BE2C (cell line): ENCODE results near the gene ANKRD52.

ENCODE experiments used
- DNase-seq: peaks from one replicate; pipeline ENCODE4 v3.0.0-alpha.2; 2020
- H3K27me3 ChIP-seq: fragments of 250-450 bp; sonication (Bioruptor Pico); 2 replicates; pipeline ENCODE4 v1.5.1; 2020; ENCODE audit warnings: mild to moderate bottlenecking
- H3K36me3 ChIP-seq: fragments of 250-450 bp; sonication (Bioruptor Pico); 2 replicates; pipeline ENCODE4 v1.5.1; 2020; ENCODE audit warnings: mild to moderate bottlenecking
- H3K4me1 ChIP-seq: fragments of 250-450 bp; sonication (Bioruptor Pico); 2 replicates; pipeline ENCODE4 v1.5.1; 2020
- H3K4me3 ChIP-seq: 2 replicates; pipeline ENCODE4 v1.5.1; 2011; ENCODE audit warnings: low read depth, low read length
- H3K9me3 ChIP-seq: fragments of 250-450 bp; sonication (Bioruptor Pico); 2 replicates; pipeline ENCODE4 v1.5.1; 2020
- TF ChIP-seq, protein P1 (sequence below): IDR thresholded peaks from 2 replicates; pipeline ENCODE4 v1.5.1; 2012; ENCODE audit warnings: mild to moderate bottlenecking, low read depth, low read length

ANKRD52 gene

DNA sequence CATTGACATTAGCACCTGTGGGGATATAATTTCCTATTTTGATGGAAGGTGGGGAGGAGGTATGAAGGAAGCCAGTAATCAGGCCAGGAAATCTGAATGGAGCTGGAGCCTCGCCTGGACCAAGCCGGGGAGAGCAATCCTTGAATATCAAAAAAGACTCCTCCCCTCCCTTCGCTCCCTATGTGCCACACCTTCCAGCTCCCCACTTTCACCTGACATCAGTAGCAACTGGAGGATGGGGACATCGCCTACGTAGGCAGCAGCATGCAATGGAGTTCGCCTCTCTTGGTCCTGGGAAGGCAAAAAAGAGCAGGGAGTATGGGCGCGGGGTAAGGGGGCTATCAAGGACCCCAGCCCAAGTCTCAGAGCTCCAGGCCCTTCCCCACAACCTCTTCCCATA is 1.1 kb downstream of the ANKRD52 start:
- Histone ChIP-seq H3K4me3 (peak overlapping the region; percentile 77), H3K4me1 (peaks cover 11% of the 10 kb centered on the region), H3K27me3 (no peaks in the 10 kb centered on the region), H3K36me3 (peaks cover 39% of the 10 kb centered on the region), H3K9me3 (no peaks in the 10 kb centered on the region)
- TF ChIP-seq, protein P1, sequence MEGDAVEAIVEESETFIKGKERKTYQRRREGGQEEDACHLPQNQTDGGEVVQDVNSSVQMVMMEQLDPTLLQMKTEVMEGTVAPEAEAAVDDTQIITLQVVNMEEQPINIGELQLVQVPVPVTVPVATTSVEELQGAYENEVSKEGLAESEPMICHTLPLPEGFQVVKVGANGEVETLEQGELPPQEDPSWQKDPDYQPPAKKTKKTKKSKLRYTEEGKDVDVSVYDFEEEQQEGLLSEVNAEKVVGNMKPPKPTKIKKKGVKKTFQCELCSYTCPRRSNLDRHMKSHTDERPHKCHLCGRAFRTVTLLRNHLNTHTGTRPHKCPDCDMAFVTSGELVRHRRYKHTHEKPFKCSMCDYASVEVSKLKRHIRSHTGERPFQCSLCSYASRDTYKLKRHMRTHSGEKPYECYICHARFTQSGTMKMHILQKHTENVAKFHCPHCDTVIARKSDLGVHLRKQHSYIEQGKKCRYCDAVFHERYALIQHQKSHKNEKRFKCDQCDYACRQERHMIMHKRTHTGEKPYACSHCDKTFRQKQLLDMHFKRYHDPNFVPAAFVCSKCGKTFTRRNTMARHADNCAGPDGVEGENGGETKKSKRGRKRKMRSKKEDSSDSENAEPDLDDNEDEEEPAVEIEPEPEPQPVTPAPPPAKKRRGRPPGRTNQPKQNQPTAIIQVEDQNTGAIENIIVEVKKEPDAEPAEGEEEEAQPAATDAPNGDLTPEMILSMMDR = no peak
- DNase-seq = no peak

DNA sequence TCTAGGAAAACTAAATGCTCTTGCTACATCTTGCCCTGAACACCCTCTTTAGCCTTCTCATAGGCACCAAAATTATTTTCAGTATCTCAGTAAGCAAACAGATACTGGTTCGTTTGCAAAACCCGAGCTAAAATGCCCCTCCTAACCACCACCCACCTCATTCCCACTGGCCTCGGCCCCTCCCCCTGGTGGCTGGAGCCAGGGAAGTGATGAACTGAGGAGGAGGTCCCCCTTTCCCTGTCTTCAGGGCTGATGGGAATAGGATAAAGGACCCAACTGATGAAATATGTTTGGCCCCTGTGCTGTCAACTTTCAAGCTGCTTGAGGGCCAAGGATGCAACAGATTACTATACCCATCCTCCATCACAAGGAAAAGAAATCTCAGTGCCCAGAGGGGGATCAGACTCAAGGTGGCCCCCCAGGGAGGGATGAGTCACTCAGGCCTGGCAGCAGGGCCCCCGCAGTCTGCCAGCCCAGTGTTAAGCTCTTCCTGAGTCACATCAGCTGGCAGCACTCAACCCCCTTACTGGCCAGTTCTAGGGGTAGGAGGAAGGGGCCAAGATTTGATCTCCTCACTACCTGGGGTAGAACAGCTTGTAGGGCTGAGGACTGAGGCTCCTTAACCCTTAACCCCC is 1.7 kb downstream of the ANKRD52 start:
- DNase-seq = no peak
- H3K4me3 ChIP-seq = no peak overlapping the region
- no peaks in the 10 kb centered on the region for H3K27me3 ChIP-seq
- H3K9me3 ChIP-seq = no peaks in the 10 kb centered on the region
- H3K36me3 ChIP-seq = peaks cover 43% of the 10 kb centered on the region
- H3K4me1 ChIP-seq = peaks cover 11% of the 10 kb centered on the region
- TF ChIP-seq, protein P1 = peak; percentile 10; the same call in 1 of the 2 replicates

DNA sequence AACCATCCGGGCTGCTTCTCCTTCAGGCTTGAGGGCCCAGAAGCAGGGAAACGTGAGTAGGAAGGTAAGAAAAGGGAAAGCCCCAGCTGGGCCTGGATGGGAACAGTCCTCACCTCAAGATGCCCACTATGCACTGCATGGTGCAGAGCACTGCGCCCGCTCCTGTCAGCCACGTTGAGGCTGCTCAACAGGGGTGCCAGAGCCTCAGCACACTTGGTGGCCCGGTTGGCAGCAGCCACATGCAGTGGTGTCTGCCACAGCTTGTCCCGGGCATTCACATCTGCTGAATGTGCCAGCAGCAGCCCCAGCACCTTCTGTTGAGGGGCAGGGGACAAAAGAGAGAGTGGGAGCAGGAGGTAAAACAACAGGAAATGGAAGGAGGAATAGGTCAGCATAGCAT is 2.5 kb downstream of the ANKRD52 start:
- no peak for DNase-seq
- peaks cover 49% of the 10 kb centered on the region for H3K36me3 ChIP-seq
- no peaks in the 10 kb centered on the region for H3K9me3 ChIP-seq
- TF ChIP-seq, protein P1 = no peak
- H3K4me1 ChIP-seq = peaks cover 11% of the 10 kb centered on the region
- H3K4me3 ChIP-seq = no peak overlapping the region
- no peaks in the 10 kb centered on the region for H3K27me3 ChIP-seq

DNA sequence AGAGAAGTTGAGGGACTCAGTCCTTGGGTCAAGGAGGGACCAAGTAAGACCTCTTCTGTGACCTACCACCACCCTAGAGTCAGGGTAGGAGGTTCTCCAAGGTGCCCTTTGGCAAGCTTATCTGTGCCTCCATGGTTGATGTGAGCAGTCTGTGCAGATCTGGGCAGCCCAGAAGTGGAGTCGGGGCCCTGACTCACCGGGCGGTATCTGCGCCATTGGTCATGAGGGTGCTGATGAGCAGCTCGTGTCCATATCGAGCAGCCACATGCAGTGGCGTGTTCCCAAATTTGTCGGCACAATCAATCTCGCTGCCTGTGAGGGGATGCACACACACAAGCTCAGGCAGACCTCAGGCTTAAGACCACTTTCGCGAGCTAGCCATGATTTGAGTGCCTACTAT is 5.1 kb downstream of the ANKRD52 start:
- H3K4me1 ChIP-seq = peaks cover 11% of the 10 kb centered on the region
- TF ChIP-seq, protein P1 = no peak
- H3K36me3 ChIP-seq = peaks cover 64% of the 10 kb centered on the region
- no peaks in the 10 kb centered on the region for H3K27me3 ChIP-seq
- no peak overlapping the region for H3K4me3 ChIP-seq
- no peak for DNase-seq
- H3K9me3 ChIP-seq = no peaks in the 10 kb centered on the region

DNA sequence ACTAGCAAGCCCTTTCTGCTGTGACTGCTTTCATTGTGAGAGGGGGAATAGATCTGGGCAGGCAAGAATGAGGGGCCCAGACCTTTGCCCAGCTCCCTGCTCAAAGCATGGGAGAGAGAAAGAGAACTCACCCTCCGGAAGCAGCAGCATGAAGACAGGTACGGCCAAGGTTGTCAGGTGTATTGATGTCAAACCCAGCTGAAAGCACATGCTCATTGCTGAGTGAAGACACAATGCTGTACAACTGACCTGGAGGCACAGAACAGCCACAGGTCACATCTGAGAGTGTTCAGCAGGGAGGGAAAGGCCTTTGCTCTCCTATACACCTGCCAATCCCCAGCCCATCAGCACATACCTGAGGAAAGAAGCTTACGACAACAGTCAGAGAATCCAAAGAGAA is 5.5 kb downstream of the ANKRD52 start:
- Histone ChIP-seq H3K4me3 (no peak overlapping the region), H3K9me3 (no peaks in the 10 kb centered on the region), H3K36me3 (peaks cover 65% of the 10 kb centered on the region), H3K4me1 (peaks cover 11% of the 10 kb centered on the region), H3K27me3 (no peaks in the 10 kb centered on the region)
- DNase-seq = no peak
- TF ChIP-seq, protein P1 = no peak

DNA sequence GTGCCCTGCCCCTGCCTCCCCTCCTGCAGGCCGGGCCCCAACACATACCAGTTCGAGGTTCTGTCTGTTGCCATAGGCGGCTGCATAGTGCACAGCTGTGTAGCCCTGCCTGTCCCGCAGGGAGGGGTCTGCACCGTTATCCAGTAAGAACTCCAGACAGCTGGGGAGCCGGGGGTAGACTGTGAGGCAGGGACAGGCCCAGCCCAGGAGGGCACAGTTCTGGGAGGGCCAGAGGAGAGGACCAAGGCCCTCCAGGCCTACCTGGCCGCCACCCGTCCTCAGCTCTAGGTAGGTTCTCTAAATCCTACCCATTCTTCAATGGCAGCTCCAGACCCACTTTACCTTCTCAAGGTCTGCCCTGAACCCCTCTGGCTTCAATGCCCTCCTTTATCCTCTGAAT is 9.5 kb downstream of the ANKRD52 start:
- peaks cover 71% of the 10 kb centered on the region for H3K36me3 ChIP-seq
- TF ChIP-seq, protein P1 = no peak
- peaks cover 6% of the 10 kb centered on the region for H3K4me1 ChIP-seq
- H3K27me3 ChIP-seq = no peaks in the 10 kb centered on the region
- DNase-seq = no peak
- no peak overlapping the region for H3K4me3 ChIP-seq
- H3K9me3 ChIP-seq = no peaks in the 10 kb centered on the region
